ENCODE measurements around the gene BRD1.
"Not testable (repeated sequence)": the region's sequence is repeated elsewhere in the genome, so short reads cannot be mapped to it uniquely, and the experiment has no call there.

BRD1 gene

DNA sequence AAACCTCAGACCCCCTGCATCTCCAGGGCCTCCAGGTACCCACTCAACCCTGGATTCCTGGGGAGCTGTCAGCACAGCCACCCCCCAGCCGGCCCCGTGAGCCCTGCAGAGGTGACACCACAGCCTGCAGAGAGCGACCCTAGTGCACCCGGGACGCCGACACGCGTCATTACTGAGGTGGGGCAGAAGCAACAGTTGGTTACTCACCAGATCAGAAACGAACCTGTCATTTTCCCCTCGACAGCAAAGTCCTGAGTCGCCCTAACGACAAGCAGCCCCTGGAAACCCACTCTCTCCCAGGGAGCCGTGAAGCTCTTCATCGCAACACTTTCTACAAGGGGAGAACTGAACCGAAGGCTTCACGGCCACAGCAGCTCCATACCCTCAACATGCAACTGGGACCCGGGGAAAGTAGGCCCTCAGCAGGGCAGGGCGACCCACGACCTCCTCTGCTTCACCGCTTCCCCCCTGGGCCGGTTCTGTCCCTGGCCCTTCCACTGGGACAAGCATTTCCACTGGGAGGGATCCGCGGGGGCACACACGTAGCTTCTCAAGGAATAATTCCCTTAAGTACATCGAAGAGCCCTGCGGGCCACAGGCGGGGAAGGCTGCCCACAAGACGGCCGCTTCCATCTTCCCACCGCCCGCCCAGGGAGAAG lies 1.6 kb downstream of the BRD1 start:
- no peak for DNase-seq

DNA sequence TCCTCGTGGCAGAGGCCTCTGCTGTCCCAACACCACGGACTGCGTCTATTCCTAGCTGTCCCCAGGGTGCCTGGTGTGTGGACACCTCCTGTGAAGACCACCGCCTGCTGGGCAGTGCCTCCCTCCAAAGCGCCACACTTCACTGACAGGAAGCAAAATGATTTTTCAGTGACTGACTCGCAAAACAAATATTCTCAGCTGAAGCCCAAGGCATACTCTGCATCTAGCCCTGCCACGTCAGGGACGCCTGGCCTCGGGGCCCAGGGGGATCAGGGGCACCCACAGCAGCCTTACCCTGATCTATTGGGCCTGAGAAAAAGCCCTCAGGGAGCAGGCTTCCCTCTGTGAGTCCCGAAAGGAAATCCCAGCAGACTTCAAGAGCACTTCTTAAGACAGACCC lies 2.2 kb downstream of the BRD1 start:
- no peak for DNase-seq

DNA sequence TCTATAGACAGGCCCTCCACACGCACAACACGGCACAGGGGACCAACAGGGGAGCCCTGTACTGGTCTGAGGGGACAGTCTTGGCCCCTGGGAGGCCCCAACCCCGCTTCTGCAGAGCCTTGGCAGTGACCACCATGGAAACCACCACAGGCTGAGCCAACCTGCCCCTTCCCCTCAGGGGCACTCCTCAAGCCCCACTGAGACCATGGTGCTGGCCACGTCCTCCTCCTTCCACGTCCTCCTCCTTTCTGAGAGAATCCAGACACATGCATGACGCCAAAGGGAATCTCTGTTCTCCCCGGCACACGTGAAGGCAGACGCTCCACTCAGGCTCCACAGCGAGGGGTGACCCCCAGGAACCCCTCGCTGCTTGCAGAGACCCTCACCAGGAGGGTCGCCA lies 2.7 kb downstream of the BRD1 start:
- DNase-seq: no peak

DNA sequence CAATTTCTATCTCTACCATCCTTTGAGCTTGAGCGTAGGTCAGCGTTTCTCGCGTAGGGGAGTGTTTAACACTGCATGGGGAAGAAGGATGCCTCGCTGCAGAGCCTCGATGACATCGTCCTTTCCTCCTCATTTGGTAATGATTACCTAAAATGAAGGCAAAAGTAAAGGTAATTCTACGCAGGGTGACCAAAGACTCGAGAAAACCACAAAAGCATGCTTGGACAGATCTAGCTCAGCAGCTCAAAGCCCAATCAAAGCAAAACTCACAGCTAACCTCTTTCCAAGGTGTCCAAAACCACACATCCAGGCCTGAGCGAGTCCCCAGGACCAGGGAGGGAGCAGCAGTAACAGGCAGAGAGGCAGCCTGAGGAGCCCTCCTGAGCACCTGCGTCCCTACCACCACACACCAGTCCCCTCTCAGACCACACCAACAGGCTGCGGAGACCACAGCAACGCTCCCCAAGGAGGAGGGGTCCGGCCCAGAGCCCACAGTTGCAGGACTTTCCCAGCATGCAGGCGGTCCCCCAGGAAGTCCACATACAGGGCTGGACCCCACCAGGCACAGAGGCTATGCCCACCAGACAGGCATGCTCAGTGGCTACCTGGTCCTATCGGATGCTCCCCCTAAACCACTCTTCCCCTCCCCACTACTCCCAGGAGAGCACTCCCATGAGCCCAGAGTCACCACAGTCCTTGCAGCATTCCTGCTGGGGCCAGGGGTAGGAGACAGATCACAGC lies 3.3 kb downstream of the BRD1 start:
- no peak for DNase-seq

DNA sequence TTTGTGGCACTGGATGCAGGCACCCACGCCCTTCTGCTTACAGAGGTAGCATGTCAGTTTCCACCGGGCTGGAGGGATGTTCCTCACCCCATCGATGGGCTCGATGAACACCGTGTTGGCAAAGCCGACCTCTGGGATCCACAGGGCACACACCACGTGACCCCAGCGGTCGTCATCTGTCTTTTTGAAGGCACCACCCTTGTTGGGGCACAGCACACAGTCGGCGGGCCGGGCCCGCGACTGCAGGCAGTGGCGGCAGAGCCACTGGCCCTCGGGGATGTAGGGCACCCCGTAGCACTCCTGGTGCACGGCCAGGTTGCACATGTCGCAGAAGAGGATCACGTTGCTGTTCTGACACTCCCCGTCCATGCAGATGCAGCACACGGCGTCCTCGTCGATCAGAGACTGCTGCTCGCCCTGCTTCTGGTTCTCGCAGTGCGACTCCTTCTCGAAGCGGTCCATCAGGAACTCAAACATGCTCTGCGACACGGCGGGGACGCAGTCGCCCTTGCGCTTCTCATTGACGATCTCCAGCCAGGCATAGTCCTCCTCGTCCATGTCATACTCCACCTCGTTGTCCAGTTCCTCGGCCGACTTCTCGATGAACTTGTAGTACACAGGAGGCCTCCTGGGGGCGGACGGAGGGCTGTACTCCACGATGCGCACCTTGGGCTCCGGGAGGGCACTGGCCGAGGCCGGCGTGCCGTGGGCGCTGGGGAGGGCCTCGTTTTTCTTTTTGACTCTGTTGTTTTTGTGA lies 4.2 kb downstream of the BRD1 start:
- DNase-seq: no peak

DNA sequence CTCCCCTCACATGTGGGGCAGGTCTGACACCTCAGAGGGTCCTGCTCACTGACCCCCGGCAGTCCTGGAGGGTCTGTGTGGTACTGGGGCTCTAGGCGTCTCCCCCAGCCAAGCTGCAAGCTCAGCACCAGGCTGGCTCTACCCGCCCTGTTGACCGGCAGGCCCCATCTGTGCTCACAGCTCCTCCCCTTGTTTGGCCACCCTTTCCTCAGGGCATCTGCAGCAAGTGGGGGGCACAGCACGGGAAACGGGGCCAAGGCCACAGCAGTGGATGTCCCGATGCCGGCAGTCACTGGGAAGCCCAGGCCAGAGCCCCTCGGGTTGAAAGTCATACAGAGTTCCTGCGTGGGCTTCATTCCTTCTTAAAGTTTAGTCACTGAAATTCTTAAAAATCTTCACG lies 5.9 kb downstream of the BRD1 start:
- not testable (repeated sequence) for DNase-seq

DNA sequence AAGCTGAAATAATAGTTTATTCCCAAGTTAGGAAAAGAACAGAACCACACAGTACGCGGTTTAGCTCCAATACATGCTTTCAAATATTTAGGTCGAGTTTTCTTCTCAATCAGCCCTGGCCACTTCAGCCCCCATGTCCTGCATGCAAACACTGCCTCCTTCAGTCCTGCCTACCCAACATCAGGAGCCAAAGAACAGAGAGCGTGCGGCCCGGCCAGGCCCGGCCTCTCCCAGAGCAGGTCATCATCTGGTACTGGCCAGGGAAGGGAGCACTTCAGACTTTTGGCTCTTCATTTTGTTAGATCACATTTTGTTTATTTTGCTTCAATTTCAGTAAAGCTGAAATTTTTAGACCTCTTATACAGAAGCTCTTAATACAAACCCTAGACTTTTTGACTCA lies 6.7 kb downstream of the BRD1 start:
- DNase-seq: no peak

DNA sequence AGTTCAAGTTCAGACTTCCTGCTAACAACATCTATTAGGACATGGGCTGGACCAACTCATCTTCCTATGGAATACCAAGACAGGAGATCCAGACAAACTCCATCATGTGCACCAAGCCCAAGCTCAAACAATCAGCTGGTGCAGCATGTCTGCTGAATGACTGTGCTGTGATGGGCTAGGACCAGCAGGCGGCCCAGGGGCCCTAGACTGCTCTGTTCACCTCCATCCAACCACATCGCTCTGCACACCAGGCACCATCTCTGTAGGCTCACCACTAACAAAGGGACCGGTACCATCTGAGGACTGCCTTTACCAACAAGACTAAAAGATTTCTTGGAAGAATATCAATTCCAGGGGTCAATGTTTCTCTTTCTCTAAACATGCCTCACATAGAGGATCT lies 10.3 kb downstream of the BRD1 start:
- no peak for DNase-seq

DNA sequence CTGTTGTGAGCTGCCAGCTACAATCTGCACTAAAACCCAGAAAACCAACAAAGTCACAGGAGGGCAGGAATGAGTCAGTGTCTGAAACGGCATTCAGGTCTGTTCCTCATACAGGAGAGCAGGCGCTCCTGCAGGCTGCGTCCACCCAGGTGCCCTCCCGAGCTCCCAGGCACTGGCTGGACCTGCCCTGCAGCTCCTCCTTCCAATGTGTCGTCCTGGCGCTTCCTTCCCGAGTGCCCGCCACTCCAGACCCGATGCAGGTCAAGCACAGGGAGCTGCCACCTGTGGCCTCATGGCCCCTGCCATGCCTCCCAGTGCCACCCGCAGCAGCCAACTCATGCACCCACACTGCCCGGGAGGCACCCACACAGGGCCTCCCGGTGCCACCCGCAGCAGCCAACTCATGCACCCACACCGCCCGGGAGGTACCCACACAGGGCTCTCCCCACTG lies 12.0 kb downstream of the BRD1 start:
- no peak for DNase-seq

DNA sequence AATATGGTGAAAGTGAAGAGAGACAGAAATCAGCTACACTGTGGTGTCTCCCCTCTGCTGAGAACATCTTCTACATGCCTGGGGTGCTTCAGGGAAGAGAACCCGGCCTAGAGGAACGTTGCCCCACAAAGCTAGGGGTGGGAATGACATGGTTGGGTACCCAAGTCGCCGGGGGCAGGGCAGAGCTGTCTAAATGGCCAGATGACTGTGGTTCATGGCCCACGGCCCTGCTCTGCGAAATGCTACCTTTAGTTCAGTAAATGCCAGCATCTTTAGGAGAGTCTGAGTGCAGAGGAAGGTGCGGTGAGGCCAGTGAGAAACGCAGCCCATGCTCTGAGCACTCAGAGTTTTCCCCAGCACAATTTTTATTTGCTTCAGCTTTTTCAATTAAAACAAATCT lies 12.8 kb downstream of the BRD1 start:
- DNase-seq: no peak

DNA sequence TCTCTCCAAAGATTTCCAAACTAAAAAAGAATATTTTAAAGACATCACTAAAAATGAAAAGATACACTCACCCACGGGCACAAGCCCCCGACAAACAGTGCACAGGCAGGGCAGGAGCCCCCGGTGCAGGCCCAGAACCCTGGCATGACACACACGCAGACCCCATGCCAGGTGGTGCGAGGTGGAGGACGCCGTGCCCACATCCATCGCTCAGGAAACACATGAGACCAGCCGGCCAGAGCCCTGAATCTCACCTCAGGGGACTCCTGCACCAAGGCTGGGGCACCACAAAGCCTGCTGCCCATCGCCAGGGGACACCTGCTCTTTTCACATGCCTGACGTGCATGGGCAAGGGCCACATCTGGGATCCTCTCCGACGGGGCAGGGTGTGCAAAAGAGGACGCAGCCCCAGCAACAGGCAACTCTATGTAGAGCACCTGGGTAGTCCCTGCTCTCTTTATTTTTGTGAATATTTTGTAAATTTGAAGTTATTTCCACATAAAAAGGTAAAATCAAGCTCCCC lies 13.4 kb downstream of the BRD1 start:
- no peak for DNase-seq

DNA sequence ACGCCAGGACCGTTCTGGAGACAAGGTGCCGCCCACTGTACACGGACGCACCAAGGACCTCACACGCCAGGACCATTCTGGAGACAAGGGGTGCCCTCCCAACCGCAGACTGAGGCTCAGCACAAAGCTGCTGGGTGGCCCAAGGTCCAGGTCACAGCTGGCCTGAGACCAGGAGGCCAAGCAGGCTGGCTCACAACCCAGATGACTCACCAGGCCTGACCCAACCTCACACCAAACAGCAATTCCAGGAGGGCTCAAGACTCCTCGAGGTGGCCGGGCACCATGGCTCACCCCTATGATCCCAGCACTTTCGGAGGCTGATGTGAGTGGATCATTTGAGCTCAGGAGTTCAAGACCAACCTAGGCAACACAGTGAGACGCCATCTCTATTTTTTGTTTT lies 14.8 kb downstream of the BRD1 start:
- no peak for DNase-seq

DNA sequence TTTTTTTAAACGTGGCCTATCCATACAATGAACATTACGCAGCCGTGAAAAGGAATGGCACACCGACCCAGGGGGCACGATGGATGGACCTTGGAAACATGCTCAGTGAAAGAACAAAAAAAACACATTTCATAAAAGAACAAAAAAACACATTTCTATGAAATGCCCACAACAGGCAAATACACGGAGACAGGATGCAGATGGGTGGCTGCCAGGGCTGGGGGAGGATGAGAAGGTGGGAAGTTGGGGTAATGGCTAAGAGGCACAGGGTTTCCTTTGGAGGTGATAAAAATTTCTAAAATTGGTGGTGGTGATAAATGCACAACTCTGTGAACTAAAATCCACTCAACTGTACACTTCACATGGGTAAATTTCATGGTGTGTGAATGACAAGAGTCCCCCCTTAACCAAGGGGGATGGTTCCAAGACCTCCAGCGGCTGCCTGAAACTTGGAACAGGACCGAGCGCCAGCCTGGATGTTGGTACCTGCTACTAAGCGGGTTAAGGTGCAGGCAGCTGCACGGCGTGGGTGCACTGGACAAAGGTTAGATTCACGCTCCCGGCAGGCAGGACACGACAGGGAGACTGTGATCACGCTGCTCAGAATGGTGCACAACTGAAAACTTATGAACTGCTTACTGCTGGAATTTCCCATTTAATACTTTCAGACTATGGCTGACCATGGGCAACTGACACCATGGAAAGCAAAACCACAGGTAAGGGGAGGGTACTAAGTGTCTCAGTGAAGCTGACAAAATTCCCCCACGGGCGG lies 16.5 kb downstream of the BRD1 start:
- DNase-seq: no peak

DNA sequence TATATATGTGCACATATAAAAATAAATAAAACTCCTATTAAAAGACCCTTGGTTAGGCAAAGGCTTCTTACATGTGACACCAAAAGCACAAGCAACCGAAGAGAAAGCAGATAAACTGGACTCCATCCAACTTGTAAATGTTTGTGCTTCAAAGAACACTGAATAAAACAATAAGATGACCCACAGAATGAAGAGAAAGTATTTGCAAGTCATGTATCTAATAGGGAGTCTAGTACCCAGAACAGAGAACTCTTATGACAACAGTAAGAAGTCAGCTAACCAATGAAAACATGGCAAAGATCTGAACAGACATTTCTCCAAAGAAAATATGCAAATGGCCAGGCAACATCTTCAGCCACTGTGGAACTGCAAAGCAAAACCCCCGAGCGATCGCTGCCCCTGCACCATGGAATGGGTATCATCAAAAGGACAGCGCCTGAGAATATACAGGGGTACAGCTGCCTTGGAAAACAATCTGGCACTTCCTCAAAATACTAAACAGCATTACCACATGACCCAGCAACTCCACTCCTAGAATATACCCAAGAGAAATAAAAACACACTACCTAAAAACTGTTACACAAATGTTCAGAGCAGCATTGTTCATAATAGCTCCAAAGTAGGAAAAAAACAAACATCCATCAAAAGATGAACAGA lies 17.2 kb downstream of the BRD1 start:
- no peak for DNase-seq

DNA sequence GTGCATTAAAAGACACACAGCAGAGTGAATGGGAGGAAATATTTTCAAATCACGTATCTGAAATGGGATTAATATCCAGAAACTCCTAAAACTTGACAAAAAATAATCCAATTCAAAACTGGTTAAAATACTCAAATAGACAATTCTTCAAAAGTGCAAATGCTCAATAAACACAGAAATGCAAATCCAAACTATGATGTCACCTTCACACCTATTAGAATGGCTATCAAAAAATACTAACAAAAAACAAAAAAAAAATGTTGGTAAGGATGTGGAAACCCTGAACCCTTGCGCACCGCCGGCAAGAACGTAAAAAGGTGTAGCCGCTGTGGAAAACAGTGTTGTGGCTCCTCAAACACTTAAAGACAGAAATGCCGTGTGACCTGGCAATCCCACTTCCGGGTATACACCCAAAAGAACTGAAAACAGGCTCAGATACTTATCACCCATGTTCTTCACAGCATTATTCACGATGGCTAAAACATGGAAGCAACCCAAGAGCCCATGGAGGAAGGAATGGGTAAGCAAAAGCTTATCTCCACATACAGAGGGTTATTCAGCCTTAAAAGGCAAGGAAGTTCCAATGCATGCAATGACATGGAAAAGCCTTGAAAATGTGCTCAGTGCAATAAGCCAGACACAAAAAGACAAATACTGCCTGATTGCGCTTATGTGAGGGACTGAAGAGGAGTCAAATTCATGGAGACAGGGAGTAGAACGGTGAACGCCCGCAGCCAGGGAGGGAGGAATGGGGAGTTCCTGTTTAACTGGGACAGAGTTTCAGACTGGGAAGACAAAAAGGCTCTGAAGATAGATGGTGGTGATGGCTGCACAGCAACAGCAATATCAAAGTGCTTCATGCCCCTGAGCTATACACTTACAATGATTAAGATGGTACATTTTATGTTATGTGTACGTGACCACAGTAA lies 19.6 kb downstream of the BRD1 start:
- DNase-seq: no peak

DNA sequence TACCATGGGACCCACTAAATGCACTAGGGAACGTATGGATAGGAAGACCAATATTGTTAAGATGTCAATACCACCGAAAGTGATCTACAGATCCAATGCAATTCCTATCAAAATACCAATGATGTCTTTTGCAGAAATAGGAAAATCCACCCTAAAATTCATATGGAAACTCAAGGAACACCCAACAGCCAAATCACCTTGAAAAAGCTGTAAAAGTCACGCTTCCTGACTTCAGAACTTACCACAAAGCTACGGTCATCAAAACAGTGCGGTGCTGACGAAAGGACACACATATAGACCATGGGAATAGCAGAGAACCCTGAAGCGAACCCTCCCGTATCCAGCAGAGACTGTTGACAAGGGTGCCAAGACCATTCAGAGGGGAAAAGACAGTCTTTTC lies 20.5 kb downstream of the BRD1 start:
- DNase-seq: no peak

DNA sequence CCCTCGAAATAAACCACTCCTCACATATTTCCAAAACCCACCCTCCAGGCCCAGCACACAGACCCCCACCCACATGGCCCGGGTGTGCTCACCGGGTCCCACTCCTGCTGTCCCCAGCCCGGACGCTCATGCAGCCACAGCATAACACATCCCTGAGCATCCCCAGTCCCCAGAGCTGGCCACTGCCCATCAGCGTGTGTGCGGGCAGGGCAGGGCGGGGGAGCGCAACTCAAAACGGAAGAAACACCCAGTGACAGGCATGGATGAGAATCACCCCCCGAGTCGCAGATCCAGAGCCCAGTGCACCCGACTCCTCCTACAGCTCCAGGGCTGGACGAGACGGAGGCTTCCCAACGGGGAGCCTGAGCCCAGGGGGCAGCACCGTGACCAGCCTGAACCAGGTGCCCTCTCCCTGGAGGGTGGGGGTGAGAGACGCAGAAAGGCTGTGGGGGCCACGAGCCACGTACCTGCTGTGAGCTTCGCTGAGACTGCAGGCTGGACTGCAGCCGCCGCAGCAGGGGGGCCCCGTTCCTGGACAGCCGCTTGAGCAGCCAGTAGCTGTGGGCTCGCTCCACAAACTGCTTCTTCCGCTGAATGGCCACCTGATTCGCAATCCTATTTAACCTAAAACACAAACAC lies 23.8 kb downstream of the BRD1 start:
- no peak for DNase-seq

DNA sequence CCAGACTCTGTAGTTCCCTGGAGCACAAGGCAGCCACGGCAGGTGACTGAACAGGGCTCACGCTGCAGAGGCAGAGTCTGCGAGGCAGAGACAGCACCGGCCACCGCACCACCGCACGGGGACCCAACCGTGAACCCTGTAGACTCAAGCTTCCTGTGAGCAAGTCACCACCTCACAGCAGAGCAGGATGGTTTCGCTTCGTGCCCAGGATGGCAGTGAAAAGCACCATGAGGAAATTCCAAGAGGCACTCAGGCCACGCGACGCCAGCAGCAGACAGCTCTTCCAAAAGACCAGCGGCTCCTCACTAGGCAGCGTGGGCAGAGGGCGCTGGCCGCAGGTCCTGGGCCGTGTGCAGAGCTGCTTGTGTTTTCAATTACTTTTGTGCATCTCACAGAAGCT lies 24.5 kb downstream of the BRD1 start:
- DNase-seq: no peak

DNA sequence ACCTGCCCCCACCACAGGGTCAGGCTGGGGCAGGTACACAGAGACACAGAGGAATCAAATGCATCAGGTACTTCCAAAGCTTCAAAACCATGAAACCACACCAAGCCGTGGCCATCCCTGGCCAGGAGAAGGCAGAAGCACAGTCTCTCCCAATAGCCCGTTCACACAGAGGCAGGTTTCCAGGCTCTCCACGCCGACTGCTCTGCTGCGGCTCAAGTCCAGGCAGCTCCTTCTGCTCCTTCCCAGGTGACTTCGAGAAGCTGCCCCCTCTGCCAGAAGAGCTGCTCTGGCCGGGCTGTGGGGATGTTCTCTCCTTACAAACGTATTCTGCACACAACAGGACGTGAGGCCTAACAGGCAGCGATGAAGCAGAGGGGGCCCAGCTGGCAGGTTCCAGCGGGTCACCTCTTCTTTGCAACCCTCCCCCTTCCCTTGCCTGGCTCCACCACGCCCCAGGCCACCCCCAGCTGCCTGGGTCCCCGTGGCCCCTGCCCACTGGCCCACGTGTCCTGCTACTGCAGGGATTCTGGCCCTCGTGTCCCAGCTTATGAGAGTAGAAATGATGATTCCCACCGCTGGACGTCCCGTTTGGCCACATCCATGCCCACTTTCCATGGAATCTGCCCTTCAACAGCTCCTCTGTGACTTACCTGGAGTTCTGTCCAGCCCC lies 26.1 kb downstream of the BRD1 start:
- no peak for DNase-seq
